ENCODE measurements around the gene FAM171A1. TPM values are rescaled to one million over a fixed set of nuclear protein-coding genes. Genes with fewer than 3 reads are reported as not detected.
A peak's percentile ranks its signal among the peaks of the same experiment; 100 is the strongest.

The FAM171A1 gene
- total and polyA plus RNA-seq, 5 experiments from 2014 or later = 6.1 to 16.0 (median 12.9) TPM

- Mint-ChIP-seq H3K27me3 (peaks cover 0 to 5% (median 1%) of the 10 kb centered on the region in 5 donors), H3K4me1 (peaks cover 0 to 5% (median 0%) of the 10 kb centered on the region in 4 donors), H3K27ac (no peak overlapping the region), H3K4me3 (no peak overlapping the region), H3K36me3 (no peaks in the 10 kb centered on the region), H3K9me3 (peaks cover 0 to 4% (median 0%) of the 10 kb centered on the region in 9 donors)
- no peak for DNase-seq
- POLR2A ChIA-PET = no interaction called here
- no peak for ATAC-seq
These were observed 49.4 kb downstream of the FAM171A1 start for GRCh38 chr10:15321431-15322341.

- Mint-ChIP-seq H3K9me3 (peaks cover 0 to 4% (median 0%) of the 10 kb centered on the region in 9 donors), H3K27ac (no peak overlapping the region), H3K27me3 (peaks cover 0 to 5% (median 1%) of the 10 kb centered on the region in 5 donors), H3K36me3 (no peaks in the 10 kb centered on the region), H3K4me1 (peaks cover 0 to 3% (median 0%) of the 10 kb centered on the region in 4 donors), H3K4me3 (no peak overlapping the region)
- POLR2A ChIA-PET = no interaction called here
- DNase-seq (no peak), ATAC-seq (no peak)
These were observed 50.4 kb downstream of the FAM171A1 start for GRCh38 chr10:15320522-15321203.

GRCh38 chr10:15320118-15320517 is 51.0 kb downstream of the FAM171A1 start:
- POLR2A ChIA-PET = no interaction called here
- H3K27me3 Mint-ChIP-seq = peaks cover 0 to 5% (median 1%) of the 10 kb centered on the region in 5 donors
- H3K4me1 Mint-ChIP-seq = no peaks in the 10 kb centered on the region
- no peaks in the 10 kb centered on the region for H3K36me3 Mint-ChIP-seq
- ATAC-seq (no peak), DNase-seq (no peak)
- H3K4me3 Mint-ChIP-seq = no peak overlapping the region
- no peak overlapping the region for H3K27ac Mint-ChIP-seq
- H3K9me3 Mint-ChIP-seq = peaks cover 0 to 4% (median 0%) of the 10 kb centered on the region in 9 donors

DNA sequence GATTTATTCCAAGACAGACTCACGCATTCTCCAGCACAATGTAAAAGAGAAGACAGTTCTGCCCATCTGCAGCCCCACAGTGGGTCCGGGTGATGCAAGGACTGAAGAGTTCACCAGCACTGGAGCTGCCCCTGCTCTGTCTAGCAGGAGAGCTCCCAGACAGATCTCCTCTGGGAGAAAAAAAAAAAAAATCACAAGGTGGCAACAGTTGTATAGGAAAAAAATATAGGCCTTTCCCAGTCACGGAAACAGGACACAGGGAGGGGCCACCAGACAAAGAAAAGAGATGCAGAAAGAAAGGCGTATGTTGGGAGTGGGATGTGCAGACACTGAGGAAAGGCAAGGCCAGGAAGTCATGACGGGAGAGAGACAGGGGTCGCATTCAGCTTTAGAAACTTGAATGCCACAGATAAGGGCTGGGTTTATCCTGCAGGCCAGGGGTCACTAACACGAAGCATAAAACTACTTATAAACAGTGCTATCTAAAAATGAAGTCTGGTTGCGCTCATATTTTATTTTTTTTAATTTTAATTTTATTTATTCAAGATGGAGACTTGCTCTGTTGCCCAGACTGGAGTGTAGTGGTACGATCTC is 54.1 kb downstream of the FAM171A1 start:
- no peak for DNase-seq
- Mint-ChIP-seq H3K27ac (peak overlapping the region in 1 of 10 donors; percentile 13), H3K9me3 (peaks cover 0 to 4% (median 0%) of the 10 kb centered on the region in 9 donors), H3K4me1 (peaks cover 3 to 6% (median 4%) of the 10 kb centered on the region in 4 donors), H3K27me3 (peaks cover 0 to 3% (median 2%) of the 10 kb centered on the region in 5 donors), H3K4me3 (no peak overlapping the region), H3K36me3 (no peaks in the 10 kb centered on the region)
- POLR2A ChIA-PET = no interaction called here
- ATAC-seq = no peak

DNA sequence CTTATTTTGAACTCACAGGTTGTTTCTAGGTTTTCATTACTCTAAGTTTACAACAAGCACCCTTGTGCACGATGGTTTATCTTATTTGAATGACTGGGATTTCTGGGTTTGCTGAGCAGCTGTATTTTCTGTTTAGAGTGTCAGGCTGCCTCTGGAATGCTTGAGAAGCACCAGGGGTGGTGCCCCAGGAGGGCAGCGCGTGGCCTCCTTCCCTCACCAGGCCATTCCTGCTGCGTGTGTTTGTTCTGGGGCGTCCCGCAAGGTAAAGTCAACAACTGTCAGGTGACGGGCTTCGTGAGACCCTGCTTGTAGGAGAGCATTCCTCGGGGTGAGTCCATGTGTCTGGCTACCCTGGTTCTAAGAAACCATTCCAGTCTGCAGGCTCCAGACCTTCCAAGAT is 54.9 kb downstream of the FAM171A1 start:
- POLR2A ChIA-PET = no interaction called here
- ATAC-seq = no peak
- no peak for DNase-seq
- H3K4me1 Mint-ChIP-seq = peaks cover 3 to 6% (median 4%) of the 10 kb centered on the region in 4 donors
- peaks cover 0 to 3% (median 2%) of the 10 kb centered on the region in 5 donors for H3K27me3 Mint-ChIP-seq
- H3K4me3 Mint-ChIP-seq = no peak overlapping the region
- no peak overlapping the region for H3K27ac Mint-ChIP-seq
- H3K36me3 Mint-ChIP-seq = no peaks in the 10 kb centered on the region
- H3K9me3 Mint-ChIP-seq = peaks cover 0 to 4% (median 0%) of the 10 kb centered on the region in 9 donors

- Mint-ChIP-seq H3K9me3 (peaks cover 0 to 4% (median 0%) of the 10 kb centered on the region in 9 donors), H3K4me1 (peaks cover 3 to 6% (median 4%) of the 10 kb centered on the region in 4 donors), H3K36me3 (no peaks in the 10 kb centered on the region)
These were observed 55.8 kb downstream of the FAM171A1 start for GRCh38 chr10:15315286-15315685.

DNA sequence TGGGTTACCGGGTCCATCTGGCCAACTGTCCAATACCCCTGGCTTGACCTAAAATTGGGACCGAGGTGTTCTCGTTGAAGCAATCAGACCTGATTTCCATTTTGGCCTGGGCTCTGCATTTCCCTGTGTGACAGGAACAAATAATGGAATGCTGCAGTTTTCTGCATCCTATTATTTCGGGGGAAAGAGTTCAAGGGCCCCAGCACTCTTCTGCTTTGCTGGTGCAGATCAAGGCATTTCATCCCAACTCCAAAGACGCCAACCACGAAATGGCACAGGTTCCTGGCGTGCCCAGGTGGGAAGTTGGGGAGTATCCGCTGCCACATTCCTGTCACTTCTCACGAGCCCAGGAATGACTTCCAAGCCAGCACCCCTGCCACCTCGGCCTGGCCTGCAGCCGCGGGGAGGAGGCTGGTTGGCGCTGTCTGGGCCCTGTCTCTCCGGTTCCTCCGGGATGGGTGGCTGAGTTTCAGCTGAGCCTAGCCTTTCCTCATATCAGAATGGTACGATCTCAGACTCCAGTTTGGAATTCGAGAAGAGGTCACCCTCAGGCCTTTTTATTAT is 56.5 kb downstream of the FAM171A1 start:
- H3K4me1 Mint-ChIP-seq = peaks cover 3 to 6% (median 4%) of the 10 kb centered on the region in 4 donors

More at GRCh38 chr10:15315286-15315685, 55.8 kb downstream of the FAM171A1 start:
- ATAC-seq (no peak), DNase-seq (no peak)
- H3K27me3 Mint-ChIP-seq = peaks cover 0 to 3% (median 2%) of the 10 kb centered on the region in 5 donors
- no peak overlapping the region for H3K27ac Mint-ChIP-seq
- H3K4me3 Mint-ChIP-seq = no peak overlapping the region
- POLR2A ChIA-PET = no interaction called here

DNA sequence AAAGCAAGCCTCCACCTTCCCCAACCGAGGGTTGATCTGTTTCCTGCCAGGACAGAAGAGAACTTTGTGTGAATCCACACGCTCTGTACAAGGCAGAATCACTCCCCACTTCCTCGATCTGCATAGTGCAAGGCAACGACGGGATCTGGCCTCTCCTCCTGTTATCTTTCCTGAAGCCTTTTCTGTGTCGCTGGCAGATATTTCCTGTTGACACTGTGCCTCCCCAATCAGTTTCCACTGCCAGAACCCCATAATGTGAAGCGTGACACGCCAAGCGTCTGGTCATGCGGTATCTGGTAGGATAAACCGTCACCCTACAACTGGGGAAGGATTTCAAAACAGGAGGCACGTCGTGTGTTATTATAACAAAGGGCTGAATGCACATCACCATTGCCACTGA is 57.2 kb downstream of the FAM171A1 start:
- Mint-ChIP-seq H3K4me3 (no peak overlapping the region), H3K27me3 (peaks cover 0 to 3% (median 0%) of the 10 kb centered on the region in 5 donors), H3K27ac (peak overlapping the region in 2 of 10 donors; percentile 32 to 82), H3K36me3 (no peaks in the 10 kb centered on the region), H3K4me1 (peaks cover 3 to 6% (median 4%) of the 10 kb centered on the region in 4 donors), H3K9me3 (no peaks in the 10 kb centered on the region)
- ATAC-seq (no peak), DNase-seq (no peak)
- POLR2A ChIA-PET = no interaction called here

More for the DNA sequence above, 56.5 kb downstream of the FAM171A1 start:
- no peak overlapping the region for H3K4me3 Mint-ChIP-seq
- ATAC-seq = no peak
- no peak for DNase-seq
- no peak overlapping the region for H3K27ac Mint-ChIP-seq
- no peaks in the 10 kb centered on the region for H3K9me3 Mint-ChIP-seq
- peaks cover 0 to 3% (median 0%) of the 10 kb centered on the region in 5 donors for H3K27me3 Mint-ChIP-seq
- H3K36me3 Mint-ChIP-seq = no peaks in the 10 kb centered on the region
- POLR2A ChIA-PET = no interaction called here

DNA sequence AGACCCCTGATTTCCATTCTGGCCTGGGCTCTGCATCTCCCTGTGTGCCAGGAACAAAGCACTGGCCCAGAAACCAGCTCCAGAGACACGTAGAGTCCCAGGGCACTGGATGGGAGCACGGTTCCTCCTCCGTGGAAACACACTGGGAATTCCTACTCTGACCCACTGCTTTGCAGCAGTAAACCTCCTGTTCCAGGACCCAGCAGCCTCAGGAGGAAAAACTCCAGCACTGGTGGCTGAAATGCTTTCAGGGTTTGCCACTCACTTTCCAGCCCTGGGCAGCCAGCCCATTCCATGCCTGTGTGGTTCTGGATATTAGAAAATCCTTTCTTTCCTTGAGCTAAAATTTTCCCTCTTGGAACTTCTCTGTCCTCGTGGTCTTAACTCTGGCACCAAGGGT is 58.0 kb downstream of the FAM171A1 start:
- DNase-seq = no peak
- POLR2A ChIA-PET = no interaction called here
- ATAC-seq = no peak
- H3K36me3 Mint-ChIP-seq = no peaks in the 10 kb centered on the region
- H3K4me1 Mint-ChIP-seq = peaks cover 3 to 6% (median 4%) of the 10 kb centered on the region in 4 donors
- no peak overlapping the region for H3K4me3 Mint-ChIP-seq
- peaks cover 0 to 3% (median 0%) of the 10 kb centered on the region in 5 donors for H3K27me3 Mint-ChIP-seq
- no peaks in the 10 kb centered on the region for H3K9me3 Mint-ChIP-seq
- H3K27ac Mint-ChIP-seq = peak overlapping the region in 1 of 10 donors; percentile 11

DNA sequence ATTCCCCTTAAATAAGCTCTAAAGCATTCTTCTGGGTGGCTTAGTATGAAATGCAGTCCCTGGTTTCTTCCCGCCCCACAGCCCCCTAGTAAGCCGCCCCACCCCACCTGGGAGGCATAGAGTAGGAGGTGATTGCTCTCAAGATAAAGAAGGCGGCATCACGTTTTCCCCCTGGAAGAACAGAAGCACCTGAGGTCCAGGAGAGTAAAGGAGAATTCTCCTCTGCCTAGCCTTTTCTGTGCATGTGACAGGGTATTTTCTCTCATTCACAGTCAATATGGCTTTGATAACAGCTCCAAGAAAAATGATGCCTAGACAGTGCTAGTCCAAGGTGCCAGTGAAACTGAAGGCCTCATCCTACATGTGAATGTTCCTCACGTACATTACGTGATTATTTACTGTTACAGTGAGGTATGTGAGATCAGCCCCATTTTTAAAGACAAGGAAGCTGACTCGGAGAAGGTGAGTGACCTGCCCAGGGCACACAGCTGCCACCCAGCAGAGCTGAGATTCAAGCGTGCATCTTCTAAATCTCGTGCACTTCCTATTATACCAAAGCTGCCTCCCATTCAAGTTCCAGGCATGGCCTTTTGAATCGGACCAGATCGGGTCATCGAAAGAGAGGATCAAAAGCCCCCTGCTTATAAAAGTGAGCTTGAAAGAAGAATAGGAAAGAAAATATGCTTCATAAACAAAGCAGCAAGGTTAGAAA is 59.4 kb downstream of the FAM171A1 start:
- no peak for ATAC-seq
- peaks cover 0 to 3% (median 0%) of the 10 kb centered on the region in 5 donors for H3K27me3 Mint-ChIP-seq
- H3K27ac Mint-ChIP-seq = peak overlapping the region in 1 of 10 donors; percentile 42
- no peak for DNase-seq
- no peaks in the 10 kb centered on the region for H3K9me3 Mint-ChIP-seq
- H3K36me3 Mint-ChIP-seq = no peaks in the 10 kb centered on the region
- no peak overlapping the region for H3K4me3 Mint-ChIP-seq
- H3K4me1 Mint-ChIP-seq = peaks cover 3 to 6% (median 4%) of the 10 kb centered on the region in 4 donors
- POLR2A ChIA-PET = no interaction called here

GRCh38 chr10:15310776-15311568 is 60.1 kb downstream of the FAM171A1 start:
- POLR2A ChIA-PET = no interaction called here
- no peak for DNase-seq
- H3K4me3 Mint-ChIP-seq = no peak overlapping the region

More at GRCh38 chr10:15310776-15311568, 60.1 kb downstream of the FAM171A1 start:
- peak overlapping the region in 1 of 10 donors; percentile 42 for H3K27ac Mint-ChIP-seq
- peaks cover 0 to 3% (median 0%) of the 10 kb centered on the region in 5 donors for H3K27me3 Mint-ChIP-seq
- no peaks in the 10 kb centered on the region for H3K36me3 Mint-ChIP-seq
- no peaks in the 10 kb centered on the region for H3K9me3 Mint-ChIP-seq
- peaks cover 3 to 6% (median 4%) of the 10 kb centered on the region in 4 donors for H3K4me1 Mint-ChIP-seq
- no peak for ATAC-seq

Data from naive thymus-derived CD8-positive, alpha-beta T cell (primary cell).